ENCODE results near the gene ZNF600.
"Not testable (repeated sequence)": the region's sequence is repeated elsewhere in the genome, so short reads cannot be mapped to it uniquely, and the experiment has no call there.

DNA sequence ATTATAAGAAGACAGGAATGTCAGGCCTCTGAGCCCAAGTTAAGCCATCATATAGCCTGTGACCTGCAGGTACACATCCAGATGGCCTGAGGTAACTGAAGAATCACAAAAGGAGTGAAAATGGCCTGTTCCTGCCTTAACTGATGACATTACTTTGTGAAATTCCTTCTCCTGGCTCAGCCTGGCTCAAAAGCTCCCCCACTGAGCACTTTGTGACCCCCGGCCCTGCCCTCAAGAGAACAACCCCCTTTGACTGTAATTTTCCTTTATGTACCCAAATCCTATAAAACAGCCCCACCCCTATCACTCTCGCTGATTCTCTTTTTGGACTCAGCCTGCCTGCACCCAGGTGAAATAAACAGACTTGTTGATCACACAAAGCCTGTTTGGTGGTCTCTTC is 30.1 kb downstream of the ZNF600 start:
- TF ChIP-seq, protein P1, sequence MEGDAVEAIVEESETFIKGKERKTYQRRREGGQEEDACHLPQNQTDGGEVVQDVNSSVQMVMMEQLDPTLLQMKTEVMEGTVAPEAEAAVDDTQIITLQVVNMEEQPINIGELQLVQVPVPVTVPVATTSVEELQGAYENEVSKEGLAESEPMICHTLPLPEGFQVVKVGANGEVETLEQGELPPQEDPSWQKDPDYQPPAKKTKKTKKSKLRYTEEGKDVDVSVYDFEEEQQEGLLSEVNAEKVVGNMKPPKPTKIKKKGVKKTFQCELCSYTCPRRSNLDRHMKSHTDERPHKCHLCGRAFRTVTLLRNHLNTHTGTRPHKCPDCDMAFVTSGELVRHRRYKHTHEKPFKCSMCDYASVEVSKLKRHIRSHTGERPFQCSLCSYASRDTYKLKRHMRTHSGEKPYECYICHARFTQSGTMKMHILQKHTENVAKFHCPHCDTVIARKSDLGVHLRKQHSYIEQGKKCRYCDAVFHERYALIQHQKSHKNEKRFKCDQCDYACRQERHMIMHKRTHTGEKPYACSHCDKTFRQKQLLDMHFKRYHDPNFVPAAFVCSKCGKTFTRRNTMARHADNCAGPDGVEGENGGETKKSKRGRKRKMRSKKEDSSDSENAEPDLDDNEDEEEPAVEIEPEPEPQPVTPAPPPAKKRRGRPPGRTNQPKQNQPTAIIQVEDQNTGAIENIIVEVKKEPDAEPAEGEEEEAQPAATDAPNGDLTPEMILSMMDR (IDR thresholded peaks at IDR 0.05; ENCODE audit: low read depth, low read length) = not testable (repeated sequence)
- not testable (repeated sequence) for TF ChIP-seq EZH2phosphoT487 (IDR thresholded peaks at IDR 0.05; ENCODE audit: low read depth)
